ENCODE results near the gene KCTD3.
A peak's percentile ranks its signal among the peaks of the same experiment; 100 is the strongest.

The KCTD3 gene

DNA sequence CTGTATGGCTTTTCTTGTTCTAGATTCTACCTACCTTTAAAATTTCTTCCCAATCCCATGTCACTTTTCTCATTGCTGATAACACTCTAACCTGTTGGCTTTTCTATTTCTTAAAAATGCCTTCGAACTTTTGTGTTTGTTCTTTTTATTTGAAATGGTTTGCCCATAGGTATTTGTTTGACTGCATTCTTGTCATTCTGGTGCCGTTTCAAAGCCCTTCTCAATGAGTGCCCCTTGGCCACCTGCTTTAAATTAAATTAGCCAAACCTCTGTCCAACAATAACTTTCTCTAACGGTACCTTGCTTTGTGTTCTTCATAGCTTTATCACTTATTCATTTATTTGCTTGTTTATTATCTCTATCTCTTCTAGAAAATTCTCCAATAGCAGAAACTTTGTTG is 38.9 kb downstream of the KCTD3 start:
- H4K8ac ChIP-seq (ENCODE audit: low read depth, low read length): no peak overlapping the region
- peak in 1 of 2 donors; percentile 18 for DNase-seq
- H3K79me1 ChIP-seq (ENCODE audit: low read length): no peaks in the 10 kb centered on the region
- H3K9ac ChIP-seq (ENCODE audit: low read length): no peak overlapping the region
- H2AFZ ChIP-seq (ENCODE audit: insufficient read depth, low read length, poor library complexity): no peak overlapping the region
- no peak overlapping the region for H4K12ac ChIP-seq (ENCODE audit: low read depth, low read length)
- peaks cover 0 to 1% of the 10 kb centered on the region in 2 experiments for H3K4me1 ChIP-seq (ENCODE audit: control insufficient read depth in 1 of 2, insufficient read depth in 2 of 2, low read length in 2 of 2)
- no peak overlapping the region for H3K4me2 ChIP-seq (ENCODE audit: low read length)
- H3K36me3 ChIP-seq (ENCODE audit: control insufficient read depth in 1 of 2, insufficient read depth in 2 of 2, low read length in 2 of 2): no peaks in the 10 kb centered on the region
- H3K27ac ChIP-seq (ENCODE audit: low read depth, low read length): no peak overlapping the region
- H3K4me3 ChIP-seq (ENCODE audit: low read depth, low read length): no peak overlapping the region
- no peaks in the 10 kb centered on the region for H3K9me3 ChIP-seq (ENCODE audit: insufficient read depth, low read depth, low read length)
- no peaks in the 10 kb centered on the region for H3K79me2 ChIP-seq (ENCODE audit: control insufficient read depth, insufficient read depth, low read length, poor library complexity)
- H3K23ac ChIP-seq (ENCODE audit: low read length): no peak overlapping the region
- no peak overlapping the region for H2BK12ac ChIP-seq (ENCODE audit: low read length)
- H2BK5ac ChIP-seq (ENCODE audit: low read depth, low read length, poor library complexity): no peak overlapping the region
- no peaks in the 10 kb centered on the region for H3K27me3 ChIP-seq (ENCODE audit: insufficient read depth, low read length)
- no CpG with 5 or more reads among the region's 3 CpGs for WGBS (ENCODE audit: extremely low coverage, insufficient coverage, insufficient read length)
- H2BK120ac ChIP-seq (ENCODE audit: insufficient read depth, low read length, poor library complexity): no peak overlapping the region
- no peak overlapping the region for H3K4ac ChIP-seq (ENCODE audit: low read depth, low read length)
- H2AK5ac ChIP-seq (ENCODE audit: low read length): no peak overlapping the region
- H4K91ac ChIP-seq (ENCODE audit: low read depth, low read length): no peak overlapping the region
- H3K14ac ChIP-seq (ENCODE audit: low read length): no peak overlapping the region
- no peak overlapping the region for H3K18ac ChIP-seq (ENCODE audit: low read length)

GRCh38 chr1:215606564-215607168 is 39.6 kb downstream of the KCTD3 start:
- Histone ChIP-seq H2AK5ac (ENCODE audit: low read length) (no peak overlapping the region), H3K4me3 (ENCODE audit: low read depth, low read length) (no peak overlapping the region), H3K18ac (ENCODE audit: low read length) (no peak overlapping the region), H3K4me2 (ENCODE audit: low read length) (no peak overlapping the region), H2BK5ac (ENCODE audit: low read depth, low read length, poor library complexity) (no peak overlapping the region), H4K12ac (ENCODE audit: low read depth, low read length) (no peak overlapping the region), H3K36me3 (ENCODE audit: control insufficient read depth in 1 of 2, insufficient read depth in 2 of 2, low read length in 2 of 2) (no peaks in the 10 kb centered on the region), H3K79me2 (ENCODE audit: control insufficient read depth, insufficient read depth, low read length, poor library complexity) (no peaks in the 10 kb centered on the region), H3K14ac (ENCODE audit: low read length) (no peak overlapping the region), H4K8ac (ENCODE audit: low read depth, low read length) (no peak overlapping the region), H4K91ac (ENCODE audit: low read depth, low read length) (no peak overlapping the region), H3K9ac (ENCODE audit: low read length) (no peak overlapping the region), H2BK12ac (ENCODE audit: low read length) (no peak overlapping the region), H3K23ac (ENCODE audit: low read length) (no peak overlapping the region), H3K27me3 (ENCODE audit: insufficient read depth, low read length) (no peaks in the 10 kb centered on the region), H3K79me1 (ENCODE audit: low read length) (no peaks in the 10 kb centered on the region), H3K4ac (ENCODE audit: low read depth, low read length) (no peak overlapping the region), H3K4me1 (ENCODE audit: control insufficient read depth in 1 of 2, insufficient read depth in 2 of 2, low read length in 2 of 2) (no peaks in the 10 kb centered on the region), H2BK120ac (ENCODE audit: insufficient read depth, low read length, poor library complexity) (no peak overlapping the region), H2AFZ (ENCODE audit: insufficient read depth, low read length, poor library complexity) (no peak overlapping the region), H3K27ac (ENCODE audit: low read depth, low read length) (no peak overlapping the region), H3K9me3 (ENCODE audit: insufficient read depth, low read depth, low read length) (no peaks in the 10 kb centered on the region)
- no CpG with 5 or more reads among the region's 2 CpGs for WGBS (ENCODE audit: extremely low coverage, insufficient coverage, insufficient read length)
- peak in 1 of 2 donors; percentile 53 for DNase-seq

- no peak overlapping the region for H3K4me3 ChIP-seq (ENCODE audit: low read depth, low read length)
- H3K27me3 ChIP-seq (ENCODE audit: insufficient read depth, low read length): no peaks in the 10 kb centered on the region
- WGBS (ENCODE audit: extremely low coverage, insufficient coverage, insufficient read length): no CpG with 5 or more reads among the region's 1 CpG
- no peak overlapping the region for H3K9ac ChIP-seq (ENCODE audit: low read length)
- H3K23ac ChIP-seq (ENCODE audit: low read length): no peak overlapping the region
- no peak overlapping the region for H3K4me2 ChIP-seq (ENCODE audit: low read length)
- H4K91ac ChIP-seq (ENCODE audit: low read depth, low read length): no peak overlapping the region
- no peaks in the 10 kb centered on the region for H3K36me3 ChIP-seq (ENCODE audit: control insufficient read depth in 1 of 2, insufficient read depth in 2 of 2, low read length in 2 of 2)
- H3K18ac ChIP-seq (ENCODE audit: low read length): no peak overlapping the region
- H2BK12ac ChIP-seq (ENCODE audit: low read length): no peak overlapping the region
- no peak overlapping the region for H4K12ac ChIP-seq (ENCODE audit: low read depth, low read length)
- no peak for DNase-seq
- H2BK5ac ChIP-seq (ENCODE audit: low read depth, low read length, poor library complexity): no peak overlapping the region
- no peak overlapping the region for H4K8ac ChIP-seq (ENCODE audit: low read depth, low read length)
- no peak overlapping the region for H2AK5ac ChIP-seq (ENCODE audit: low read length)
- H3K9me3 ChIP-seq (ENCODE audit: insufficient read depth, low read depth, low read length): no peaks in the 10 kb centered on the region
- no peak overlapping the region for H3K14ac ChIP-seq (ENCODE audit: low read length)
- no peak overlapping the region for H3K4ac ChIP-seq (ENCODE audit: low read depth, low read length)
- no peaks in the 10 kb centered on the region for H3K79me2 ChIP-seq (ENCODE audit: control insufficient read depth, insufficient read depth, low read length, poor library complexity)
- H2BK120ac ChIP-seq (ENCODE audit: insufficient read depth, low read length, poor library complexity): no peak overlapping the region
- H3K27ac ChIP-seq (ENCODE audit: low read depth, low read length): no peak overlapping the region
- no peaks in the 10 kb centered on the region for H3K4me1 ChIP-seq (ENCODE audit: control insufficient read depth in 1 of 2, insufficient read depth in 2 of 2, low read length in 2 of 2)
- no peaks in the 10 kb centered on the region for H3K79me1 ChIP-seq (ENCODE audit: low read length)
- no peak overlapping the region for H2AFZ ChIP-seq (ENCODE audit: insufficient read depth, low read length, poor library complexity)
Measured at GRCh38 chr1:215607412-215607811, 40.3 kb downstream of the KCTD3 start.

DNA sequence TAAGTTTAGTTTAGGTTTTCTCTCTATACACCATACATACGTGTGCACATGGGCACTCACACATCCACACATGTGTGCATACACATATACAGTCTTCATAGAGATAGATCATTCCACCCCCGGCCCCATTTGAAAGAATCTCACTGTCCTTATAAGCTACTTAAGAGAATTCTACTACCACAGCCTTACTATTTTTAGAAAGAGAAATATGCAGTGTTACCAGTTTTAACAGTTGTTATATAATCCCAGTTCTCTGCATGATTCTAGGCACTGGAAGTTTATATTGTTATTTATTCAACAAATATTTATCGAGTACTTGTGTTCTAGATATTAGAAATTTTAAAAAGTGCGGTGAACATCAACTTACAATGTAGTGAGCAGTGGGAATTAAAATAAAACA is 41.5 kb downstream of the KCTD3 start:
- peak in 1 of 2 donors; percentile 34 for DNase-seq
- Histone ChIP-seq H4K8ac (ENCODE audit: low read depth, low read length) (no peak overlapping the region), H2AFZ (ENCODE audit: insufficient read depth, low read length, poor library complexity) (no peak overlapping the region), H3K23ac (ENCODE audit: low read length) (no peak overlapping the region), H3K4ac (ENCODE audit: low read depth, low read length) (no peak overlapping the region), H2BK5ac (ENCODE audit: low read depth, low read length, poor library complexity) (no peak overlapping the region), H3K4me2 (ENCODE audit: low read length) (no peak overlapping the region), H3K79me2 (ENCODE audit: control insufficient read depth, insufficient read depth, low read length, poor library complexity) (no peaks in the 10 kb centered on the region), H3K9me3 (ENCODE audit: insufficient read depth, low read depth, low read length) (no peaks in the 10 kb centered on the region), H2BK120ac (ENCODE audit: insufficient read depth, low read length, poor library complexity) (no peak overlapping the region), H3K27ac (ENCODE audit: low read depth, low read length) (no peak overlapping the region), H3K18ac (ENCODE audit: low read length) (no peak overlapping the region), H3K36me3 (ENCODE audit: control insufficient read depth in 1 of 2, insufficient read depth in 2 of 2, low read length in 2 of 2) (peaks cover 2% of the 10 kb centered on the region in 2 experiments), H3K79me1 (ENCODE audit: low read length) (no peaks in the 10 kb centered on the region), H3K14ac (ENCODE audit: low read length) (no peak overlapping the region), H3K9ac (ENCODE audit: low read length) (no peak overlapping the region), H3K4me3 (ENCODE audit: low read depth, low read length) (no peak overlapping the region), H3K4me1 (ENCODE audit: control insufficient read depth in 1 of 2, insufficient read depth in 2 of 2, low read length in 2 of 2) (no peaks in the 10 kb centered on the region), H2BK12ac (ENCODE audit: low read length) (no peak overlapping the region), H4K91ac (ENCODE audit: low read depth, low read length) (no peak overlapping the region), H4K12ac (ENCODE audit: low read depth, low read length) (no peak overlapping the region), H3K27me3 (ENCODE audit: insufficient read depth, low read length) (no peaks in the 10 kb centered on the region), H2AK5ac (ENCODE audit: low read length) (no peak overlapping the region)
- WGBS (ENCODE audit: extremely low coverage, insufficient coverage, insufficient read length): no CpG with 5 or more reads among the region's 4 CpGs
